Muscle of back (tissue), 11 donors: ENCODE measurements around the gene SLC38A8. TPM values are rescaled to one million over a fixed set of nuclear protein-coding genes. Genes with fewer than 3 reads are reported as not detected.
A peak's percentile ranks its signal among the peaks of the same experiment; 100 is the strongest.

Experiments
- DNase-seq, 3 donors: peaks; one replicate each; pipeline versions ENCODE4 v3.0.0 to v3.0.0-alpha.2; 2013
- polyA plus RNA-seq, 10 donors: library from polyadenylated mRNA; unstranded; fragments of 120-200 nt; gene quantifications; one replicate each; pipeline ENCODE4 v1.2.1, GENCODE V29; 2013; ENCODE audit not compliant: insufficient read length in 10 of 10

The SLC38A8 gene
- polyA plus RNA-seq, 10 donors, result not detected

DNA sequence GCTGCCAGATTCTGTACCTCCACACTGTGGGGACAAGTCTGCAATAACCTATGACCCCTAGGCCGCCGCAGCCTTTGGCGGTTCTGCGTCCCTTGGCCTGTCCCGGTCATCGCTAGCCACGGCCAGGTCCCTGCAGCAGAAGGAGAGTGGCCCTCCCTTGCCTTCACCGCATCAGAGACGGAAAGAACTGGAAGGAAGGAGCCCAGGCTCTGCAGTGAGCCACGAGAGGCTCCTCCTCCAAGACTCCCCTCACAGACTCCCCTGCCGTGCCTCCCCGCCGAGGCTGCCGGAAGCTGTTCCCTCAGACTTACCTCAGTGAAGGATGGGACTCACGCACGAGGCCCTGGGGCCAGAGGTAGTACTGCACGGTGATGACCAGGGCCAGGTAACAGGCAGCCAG lies 11.0 kb downstream of the SLC38A8 start:
- DNase-seq, result no peak

DNA sequence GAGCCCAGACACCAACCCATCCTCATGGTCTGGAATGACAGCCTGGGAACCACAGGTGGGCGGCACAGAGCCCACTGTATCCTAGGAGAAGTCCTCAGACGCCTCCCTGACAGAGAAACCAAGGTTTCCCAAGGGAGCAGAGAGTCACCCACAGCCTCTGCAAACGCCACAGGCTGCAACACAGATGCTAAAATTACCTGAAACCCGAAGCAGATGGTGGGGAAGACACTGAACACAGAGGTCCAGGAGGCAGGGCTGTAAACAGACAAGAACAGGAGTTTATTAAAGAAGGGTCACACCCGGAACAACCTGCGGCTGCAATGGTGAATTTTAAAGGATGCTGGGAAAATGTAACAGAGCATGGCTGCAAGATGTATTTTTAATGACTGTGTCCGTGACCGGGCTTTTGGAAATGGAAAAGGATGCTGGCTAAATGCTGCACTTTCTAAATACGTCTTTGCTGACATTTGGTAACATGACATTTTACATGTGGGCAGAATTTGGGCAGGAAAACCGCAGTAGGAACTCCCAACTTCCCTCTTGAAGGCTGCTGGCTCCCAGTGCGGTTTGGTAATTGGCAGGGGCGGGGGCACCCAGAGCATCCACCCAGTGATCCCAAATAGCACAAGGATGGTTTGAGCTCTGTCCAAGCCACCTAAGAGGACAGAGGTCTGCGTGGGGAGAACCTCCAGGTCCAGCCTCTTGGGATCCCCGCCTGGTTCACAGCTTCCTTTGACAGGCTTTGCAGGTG lies 13.1 kb downstream of the SLC38A8 start:
- no peak for DNase-seq

DNA sequence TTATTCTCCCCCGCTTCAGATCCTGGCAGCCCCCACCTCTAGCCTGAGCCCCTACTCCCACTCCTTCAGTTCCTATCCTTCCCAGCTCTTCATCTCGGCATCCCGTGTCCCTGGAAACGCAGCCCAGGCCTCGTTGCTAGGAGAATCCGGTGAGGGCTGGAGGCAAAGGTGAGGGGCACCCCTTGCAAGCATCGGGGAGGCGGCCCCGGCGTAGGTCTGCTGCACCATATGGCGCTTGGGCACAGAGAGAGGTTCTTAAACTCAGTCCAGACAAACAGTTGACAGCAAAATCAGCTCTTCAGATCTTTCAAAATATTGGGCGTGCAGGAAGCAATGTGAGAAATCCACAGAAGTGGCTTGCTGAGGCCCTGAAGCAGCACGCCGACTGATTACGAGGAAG lies 15.0 kb downstream of the SLC38A8 start:
- no peak for DNase-seq

DNA sequence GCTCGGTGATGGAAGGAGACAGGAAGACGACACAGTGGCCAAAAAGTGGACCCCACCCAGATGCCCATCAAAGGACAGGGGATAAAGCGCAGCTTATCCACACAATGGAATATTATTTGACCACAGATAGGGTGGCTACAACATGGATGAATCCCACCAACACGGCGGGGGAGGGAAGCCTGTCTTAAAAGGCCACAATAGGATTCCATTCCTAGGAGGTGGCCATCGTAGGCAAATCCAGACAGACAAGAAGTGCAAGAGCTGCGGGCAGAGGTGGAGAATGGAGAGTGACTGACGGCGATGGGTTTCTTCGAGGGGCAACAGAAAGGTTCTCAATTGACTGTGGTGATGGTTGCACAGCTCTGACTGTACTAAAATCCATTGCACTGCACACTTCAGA lies 16.0 kb downstream of the SLC38A8 start:
- DNase-seq, result no peak

DNA sequence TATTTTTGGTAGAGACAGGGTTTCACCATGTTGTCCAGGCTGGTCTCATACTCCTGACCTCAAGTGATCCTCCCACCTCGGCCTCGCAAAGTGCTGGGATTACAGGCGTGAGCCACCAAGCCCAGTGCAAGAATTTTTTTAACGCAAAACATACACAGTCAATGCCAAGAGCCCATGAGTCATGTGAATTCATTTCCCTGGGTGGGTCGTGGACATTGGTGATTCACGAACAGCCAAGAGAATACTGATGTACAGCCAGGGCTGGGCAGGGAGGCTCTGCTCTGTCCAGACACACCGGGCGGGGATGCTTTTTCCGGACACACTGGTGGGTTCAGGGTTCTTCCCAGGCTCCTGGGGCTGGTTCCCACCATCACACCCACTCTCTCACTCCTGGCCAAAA lies 17.7 kb downstream of the SLC38A8 start:
- no peak for DNase-seq

DNA sequence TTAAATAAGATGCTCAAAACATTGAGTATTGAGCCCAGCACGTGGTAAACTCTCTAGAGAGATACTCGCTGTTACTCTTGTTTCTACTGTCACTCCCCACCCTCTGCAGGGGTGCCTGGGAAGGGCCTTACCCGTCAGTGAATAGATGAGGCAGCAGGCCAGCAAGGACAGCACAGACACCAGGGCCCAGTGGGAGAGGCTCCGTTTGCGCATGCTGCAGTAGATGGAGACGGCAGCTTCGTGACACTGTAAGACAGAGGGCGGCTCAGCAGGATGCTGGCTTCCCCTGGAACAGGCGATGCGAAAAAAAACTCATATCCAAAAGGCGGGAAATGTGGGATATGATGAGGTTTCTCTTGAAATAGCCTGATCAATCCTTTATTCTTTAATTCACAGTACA lies 20.0 kb downstream of the SLC38A8 start:
- DNase-seq, result no peak

DNA sequence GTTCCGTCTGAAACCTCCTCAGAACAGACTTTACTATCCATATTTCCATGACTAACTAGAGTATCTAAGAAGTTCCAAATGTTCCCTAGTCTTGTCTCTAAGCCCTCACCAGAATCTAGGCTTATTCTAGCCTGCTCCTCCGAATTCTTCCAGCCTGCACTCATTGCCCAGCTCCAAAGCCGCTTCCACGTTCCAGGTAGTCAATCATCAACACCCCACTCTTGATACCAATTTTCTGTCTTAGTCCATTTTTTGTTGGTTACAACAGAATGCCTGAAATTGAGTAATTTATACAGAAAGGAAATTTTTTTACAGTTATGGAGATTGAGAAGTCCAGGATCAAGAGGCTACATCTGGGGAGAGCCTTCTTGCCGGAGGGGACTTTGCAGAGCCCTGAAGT lies 21.1 kb downstream of the SLC38A8 start:
- no peak for DNase-seq

DNA sequence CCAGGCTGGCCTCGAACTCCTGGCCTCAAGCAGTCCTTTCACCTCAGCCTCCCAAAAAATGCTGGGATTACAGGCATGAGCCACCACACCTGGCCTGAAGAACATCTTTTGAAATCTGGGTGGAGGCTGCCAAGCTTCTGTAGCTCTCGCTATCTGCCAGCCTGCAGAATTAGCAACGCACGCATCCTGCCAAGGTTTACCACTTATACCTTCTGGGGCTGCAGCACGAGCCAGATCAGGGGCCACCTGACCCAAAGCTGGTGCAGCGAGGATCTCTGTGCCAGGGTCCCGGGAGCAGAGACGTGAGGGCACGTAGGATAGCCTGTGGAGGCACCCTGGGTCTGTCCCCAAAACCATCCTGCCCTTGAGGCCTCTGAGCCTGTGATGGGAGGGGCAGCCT lies 22.2 kb downstream of the SLC38A8 start:
- DNase-seq, result no peak

DNA sequence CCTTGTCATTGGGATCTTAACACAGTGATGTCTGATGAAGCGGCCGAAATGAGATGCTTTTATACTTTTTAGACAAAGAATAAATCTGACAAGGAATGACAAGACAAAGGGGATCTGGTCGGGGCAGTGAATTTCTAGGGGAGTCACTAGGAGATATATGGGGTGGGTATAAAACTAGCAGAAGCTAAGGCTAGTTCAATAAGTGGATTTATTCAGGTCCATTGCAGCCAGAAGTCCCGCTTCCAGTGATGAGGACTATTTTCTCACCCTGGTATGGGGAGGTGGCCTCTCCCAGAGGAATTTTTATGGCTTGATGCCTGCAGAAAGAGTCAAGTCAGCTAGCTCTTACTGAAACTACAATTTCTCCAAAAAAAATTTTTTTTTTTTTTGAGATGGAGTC lies 23.9 kb downstream of the SLC38A8 start:
- DNase-seq, result no peak

DNA sequence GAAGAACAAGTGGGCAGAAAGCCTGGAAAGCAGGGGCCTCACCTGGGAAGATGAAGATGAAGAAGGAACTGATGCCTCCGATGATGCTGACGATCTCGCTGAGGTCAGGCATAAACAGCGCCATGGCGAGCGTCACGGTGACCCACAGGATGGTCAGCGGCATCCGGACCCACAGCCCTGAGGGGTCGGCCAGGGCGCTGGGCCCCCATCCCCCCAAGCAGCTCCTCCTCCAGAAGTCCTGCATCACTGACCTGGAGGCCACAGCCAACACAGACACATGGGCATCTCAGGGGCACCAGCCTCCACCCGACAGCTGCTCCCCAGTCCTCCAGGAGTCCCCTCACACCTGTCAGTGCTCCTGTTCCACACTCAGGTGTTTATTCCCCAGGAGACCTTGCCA lies 26.1 kb downstream of the SLC38A8 start:
- no peak for DNase-seq

DNA sequence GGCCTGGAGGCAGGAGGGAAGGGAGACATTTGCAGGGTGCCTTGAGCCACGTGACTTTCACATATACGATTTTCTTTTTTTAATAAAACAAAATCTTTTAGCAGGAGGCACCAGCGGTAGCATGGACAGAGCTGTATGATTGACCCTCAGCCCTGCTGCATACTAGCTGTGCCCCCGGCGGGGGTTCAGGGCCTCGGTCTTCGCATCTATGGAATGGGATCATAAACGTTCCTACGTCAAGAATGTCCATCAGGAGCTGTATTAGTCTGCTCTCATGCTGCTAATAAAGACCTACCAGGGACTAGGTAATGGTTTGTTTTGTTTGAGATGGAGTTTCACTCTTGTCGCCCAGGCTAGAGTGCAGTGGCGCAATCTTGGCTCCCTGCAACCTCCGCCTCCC lies 27.2 kb downstream of the SLC38A8 start:
- DNase-seq, result no peak

DNA sequence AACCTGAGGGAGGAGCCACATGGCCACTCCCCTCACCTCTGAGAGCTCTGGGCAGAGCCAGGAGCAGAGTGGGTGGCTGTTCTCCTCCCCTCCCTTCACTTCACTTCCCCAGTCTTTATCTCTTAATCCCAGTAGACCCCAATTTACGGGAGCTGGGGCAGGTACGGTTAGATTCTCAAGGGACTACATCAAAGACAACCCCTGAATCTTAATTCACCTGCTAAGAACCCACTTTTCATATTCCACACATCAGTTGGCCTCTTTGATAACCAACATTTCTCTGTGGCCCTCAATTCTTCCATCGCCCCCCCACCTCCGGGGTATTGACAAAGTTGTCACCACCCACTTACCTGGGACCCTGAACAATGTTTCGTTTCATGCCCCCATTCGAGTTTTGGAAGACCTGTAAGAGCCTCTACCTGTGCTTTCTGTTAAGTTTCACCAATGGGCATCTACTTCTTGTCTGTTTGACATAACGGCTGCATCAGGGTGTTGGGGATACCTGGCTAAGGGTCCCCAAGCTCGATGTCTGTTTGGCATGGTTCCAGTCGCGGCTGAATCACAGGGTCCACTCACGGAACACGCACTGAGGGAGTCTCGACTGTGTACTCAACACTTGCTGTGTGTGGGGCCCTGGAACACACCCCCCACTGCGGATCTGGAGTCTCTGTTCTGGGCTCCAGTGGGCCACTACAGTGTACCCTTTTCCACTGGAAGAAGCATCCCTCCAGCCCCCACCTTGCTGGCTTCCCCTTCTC lies 27.8 kb downstream of the SLC38A8 start:
- DNase-seq, result no peak

DNA sequence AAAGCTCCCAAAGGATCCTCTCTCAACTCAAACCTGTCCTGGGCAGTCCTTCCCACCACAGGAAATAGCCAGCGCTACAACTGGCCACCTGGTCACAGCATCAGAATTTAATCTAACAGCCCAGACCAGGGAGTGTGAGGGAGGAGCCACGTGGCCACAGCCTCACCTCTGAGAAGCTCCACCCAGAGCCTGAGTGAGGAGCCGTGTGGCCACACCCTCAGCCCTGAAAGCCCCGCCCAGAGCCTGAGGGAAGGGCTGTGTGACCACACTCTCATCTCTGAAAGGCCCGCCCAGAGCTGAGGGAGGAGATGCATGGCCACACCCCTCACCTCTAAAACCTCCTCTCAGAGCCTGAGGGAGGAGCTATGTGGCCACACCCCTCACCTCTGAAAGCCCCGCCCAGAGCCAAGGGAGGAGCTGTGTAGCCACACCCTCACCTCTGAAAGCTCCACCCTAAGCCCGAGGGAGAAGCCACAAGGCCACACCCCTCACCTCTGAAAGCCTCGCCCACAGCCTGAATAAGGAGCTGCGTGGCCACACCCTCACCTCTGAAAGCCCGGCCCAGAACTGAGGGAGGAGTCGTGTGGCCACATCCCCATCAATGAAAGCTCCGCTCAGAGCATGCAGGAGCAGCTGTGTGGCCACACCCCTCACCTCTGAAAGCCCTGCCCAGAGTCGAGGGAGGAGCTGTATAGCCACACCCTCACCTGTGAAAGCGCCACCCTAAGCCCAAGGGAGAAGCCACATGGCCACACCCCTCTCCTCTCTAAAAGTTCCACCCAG lies 28.6 kb downstream of the SLC38A8 start:
- peak in 2 of 3 donors; percentile 9 to 15 for DNase-seq

DNA sequence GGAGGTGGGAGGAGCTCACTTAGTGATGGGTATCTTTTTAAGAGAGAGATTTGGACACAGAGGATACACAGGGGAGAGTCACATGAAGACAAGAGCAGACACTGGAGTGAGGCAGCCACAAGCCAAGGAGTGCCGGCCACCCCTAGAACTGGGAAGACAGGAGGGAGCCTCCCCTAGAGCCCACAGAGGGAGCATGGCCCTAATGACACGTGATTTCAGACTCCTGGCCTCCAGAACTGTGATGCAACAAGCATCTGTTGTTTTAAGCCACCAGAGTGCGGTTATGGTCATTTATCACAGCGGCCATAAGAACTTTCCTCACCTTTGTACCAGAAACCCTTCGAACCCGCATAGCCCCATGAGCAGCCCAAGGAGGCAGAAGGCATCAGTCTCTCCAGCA lies 33.3 kb downstream of the SLC38A8 start:
- DNase-seq, result no peak

DNA sequence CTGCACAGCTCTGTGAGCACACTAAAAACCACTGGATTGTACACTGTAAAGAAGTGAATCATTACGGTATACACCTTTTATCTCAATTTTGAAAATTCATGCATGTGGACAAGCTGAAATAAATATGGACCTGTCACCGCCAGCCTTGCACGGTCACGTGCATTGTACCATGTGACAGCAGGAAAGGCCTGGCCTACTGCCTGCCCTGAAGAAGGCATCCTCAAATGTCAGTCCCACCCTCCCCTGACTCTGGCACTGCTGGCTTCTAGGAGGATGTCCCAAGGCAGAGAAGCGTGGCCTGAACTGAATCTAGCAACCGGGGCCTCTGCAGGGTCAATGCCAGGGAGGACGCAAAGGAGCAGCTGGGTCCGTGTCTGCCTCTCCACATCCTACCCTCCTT lies 34.6 kb downstream of the SLC38A8 start:
- DNase-seq, result peak in 2 of 3 donors; percentile 14 to 38

DNA sequence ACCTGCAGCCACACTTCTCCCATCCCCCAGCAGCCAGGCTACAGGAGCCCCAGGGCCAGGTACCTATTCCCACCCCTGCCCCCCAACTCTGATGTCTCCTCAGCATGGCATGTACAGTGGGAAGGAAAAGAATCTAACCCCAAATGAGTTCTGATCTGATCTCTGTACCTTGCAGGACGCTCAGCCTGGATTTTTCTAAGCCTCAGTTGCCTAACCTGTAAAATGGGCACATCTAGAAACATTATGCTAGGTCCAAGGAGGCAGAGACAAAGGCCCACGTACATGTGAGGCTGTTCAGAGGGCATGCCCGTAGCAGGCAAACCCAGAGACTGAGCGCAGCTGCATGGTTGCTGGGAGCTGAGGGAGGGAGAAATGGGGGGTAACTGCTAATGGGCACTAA lies 35.1 kb downstream of the SLC38A8 start:
- no peak for DNase-seq

DNA sequence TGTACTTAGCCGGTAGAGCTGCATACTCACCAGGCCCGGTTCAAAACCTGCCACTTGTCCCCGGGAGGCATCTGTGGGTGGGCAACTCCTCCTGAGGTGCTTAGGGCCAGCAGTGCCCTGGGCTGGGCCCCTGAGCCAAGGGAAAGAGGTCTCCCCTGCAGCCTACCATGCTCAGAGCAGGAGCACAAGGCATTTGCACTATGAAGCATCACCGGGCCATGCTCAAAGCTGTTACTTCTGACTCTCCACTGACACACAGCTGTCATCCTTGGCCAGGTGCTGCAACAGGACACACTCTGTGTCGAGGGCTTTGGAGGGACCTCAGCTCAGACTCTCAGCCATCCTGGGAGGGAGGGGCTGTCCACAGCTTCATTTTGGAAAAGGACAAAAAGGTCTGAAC lies 37.2 kb downstream of the SLC38A8 start:
- no peak for DNase-seq

DNA sequence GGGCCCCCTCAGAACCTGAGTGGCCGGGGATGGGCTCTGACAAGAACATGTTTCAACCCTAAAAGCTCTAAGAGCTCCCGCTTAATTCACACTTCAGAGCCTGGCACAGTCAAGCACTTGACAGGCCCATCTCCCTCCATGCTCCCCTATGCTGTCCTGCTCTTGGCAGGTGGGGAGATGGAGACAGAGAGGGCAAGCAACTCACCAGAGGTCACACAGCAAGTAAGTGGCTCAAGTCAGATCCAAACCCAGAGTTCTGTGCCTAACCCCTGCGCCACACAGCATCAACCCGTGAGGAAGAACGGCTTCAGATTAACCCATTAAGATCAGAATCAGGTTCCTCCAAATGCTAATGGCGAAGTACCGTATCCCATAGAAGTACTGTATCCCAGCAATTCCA lies 38.2 kb downstream of the SLC38A8 start:
- no peak for DNase-seq

DNA sequence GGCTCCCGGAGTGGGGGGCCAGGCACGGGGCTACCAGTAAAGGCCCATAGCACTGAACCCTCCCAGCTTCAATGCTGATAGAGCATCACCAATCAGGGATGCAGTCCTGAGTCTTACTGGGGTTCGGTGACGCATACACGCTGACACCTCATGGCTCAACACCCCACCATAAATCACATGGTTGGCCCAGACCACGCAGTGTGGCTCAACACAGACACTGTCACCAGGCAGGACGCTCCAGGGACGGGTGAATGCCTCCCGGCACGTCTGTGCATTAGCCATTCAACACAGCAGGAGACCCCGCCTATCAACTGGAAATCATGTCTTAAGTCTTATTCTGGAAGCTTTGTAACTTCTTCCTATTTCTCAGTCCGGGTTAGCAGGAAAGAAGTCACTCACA lies 39.6 kb downstream of the SLC38A8 start:
- DNase-seq, result no peak

DNA sequence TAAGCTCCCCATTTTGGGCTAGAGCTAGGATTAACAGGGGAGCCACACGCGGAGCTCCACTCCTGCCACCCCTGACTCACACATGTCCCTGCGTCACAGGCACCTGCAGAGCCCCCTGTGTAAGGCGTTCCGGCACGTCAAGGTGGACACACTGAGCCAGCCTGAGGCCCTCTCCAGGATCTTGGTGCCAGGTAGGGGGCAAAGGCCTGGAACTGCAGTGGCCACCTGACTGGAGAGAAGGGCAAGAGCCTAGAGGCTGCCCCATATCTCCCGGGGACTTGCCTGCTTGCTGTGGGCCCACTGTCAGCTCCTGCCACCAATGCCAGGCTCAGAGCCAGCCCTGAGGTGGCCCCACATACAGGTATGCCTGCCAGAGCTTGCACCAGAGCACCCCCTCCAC lies 40.9 kb downstream of the SLC38A8 start:
- no peak for DNase-seq

DNA sequence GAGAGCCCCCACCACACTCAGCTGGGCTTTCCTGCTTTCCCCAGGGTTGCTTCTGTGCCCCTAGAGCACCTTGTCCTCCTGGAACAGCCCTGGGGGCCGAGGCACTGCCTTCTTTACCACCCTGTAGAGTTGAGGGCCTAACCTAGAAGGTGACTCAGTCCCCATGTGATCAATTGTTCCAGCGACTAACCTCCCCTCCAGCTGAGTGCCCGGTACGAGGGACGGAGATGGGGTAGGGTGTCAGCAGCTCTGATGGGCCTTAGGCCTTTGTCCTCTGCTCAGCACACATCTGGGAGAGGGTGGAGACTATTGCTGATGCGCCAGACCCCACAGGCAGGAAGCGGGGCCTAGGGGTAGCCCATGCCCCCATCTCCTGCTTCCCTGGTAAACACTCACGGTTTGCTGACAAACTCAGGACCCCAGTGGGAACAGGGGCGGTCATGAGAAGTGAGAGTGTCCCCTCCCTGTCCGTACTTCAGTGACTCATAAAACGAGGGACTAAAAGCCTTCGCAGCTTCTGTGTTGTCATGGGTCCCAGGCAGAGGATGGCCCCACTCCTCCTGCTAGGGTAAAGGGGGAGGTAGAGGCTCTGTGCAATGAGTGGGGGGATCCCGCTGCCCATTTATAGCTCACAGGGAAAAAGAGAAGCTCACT lies 41.5 kb downstream of the SLC38A8 start:
- no peak for DNase-seq

DNA sequence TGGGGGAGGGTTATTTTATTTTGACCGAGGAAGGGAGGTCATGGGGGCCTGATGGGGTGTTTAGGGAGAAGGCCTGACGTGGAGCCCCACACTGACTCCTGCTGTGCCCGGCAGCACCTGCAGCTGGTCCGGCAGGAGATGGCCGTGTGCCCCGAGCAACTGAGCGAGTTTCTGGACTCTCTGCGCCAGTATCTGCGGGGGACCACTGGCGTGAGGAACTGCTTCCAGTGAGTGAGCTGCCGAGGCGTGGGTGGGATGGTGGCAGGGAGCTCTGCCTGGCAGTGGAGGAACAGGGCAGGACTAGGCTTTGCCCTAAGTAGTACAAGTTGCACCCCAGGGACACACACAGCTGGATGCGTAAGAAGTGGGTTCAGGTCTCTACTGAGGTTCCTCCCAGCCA lies 44.5 kb downstream of the SLC38A8 start:
- no peak for DNase-seq
